GM21526 (cell line): ENCODE measurements around the gene KIRREL1.

Source experiments
- ATAC-seq: cut with Tn5 transposase; IDR thresholded peaks from one replicate; pipeline ENCODE4 v1.9.1; 2021; ENCODE audit warnings: moderate library complexity; ENCODE audit not compliant: unreplicated experiment, low FRiP score

Gene KIRREL1

GRCh38 chr1:157993147-157993917, at the start of gene KIRREL1:
TSS of gene KIRREL1 (plus strand) at chr1:157993645. CDS start at chr1:157993677, 32 bp downstream.
- ATAC-seq: no peak

- no peak for ATAC-seq
These were observed 48.7 kb upstream of the KIRREL1 start for GRCh38 chr1:157944663-157945280.

- no peak for ATAC-seq
These were observed 45.0 kb upstream of the KIRREL1 start for GRCh38 chr1:157948312-157949073.

DNA sequence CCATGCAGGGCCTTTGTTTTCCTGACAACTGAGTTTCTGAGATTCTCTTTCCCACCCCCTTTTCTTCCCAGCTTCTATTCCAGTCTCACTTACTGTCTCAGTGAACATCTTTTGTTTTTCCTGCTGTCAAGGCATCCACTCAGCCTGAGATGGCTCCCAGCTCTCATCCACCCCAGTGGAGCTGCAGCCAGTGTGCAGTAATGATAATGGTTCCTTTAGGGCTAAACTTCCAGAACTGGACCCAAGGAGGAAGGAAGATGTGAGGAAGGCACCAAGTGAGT, 44.4 kb upstream of the KIRREL1 start:
- no peak for ATAC-seq

GRCh38 chr1:157951230-157951629, 42.2 kb upstream of the KIRREL1 start:
- ATAC-seq: no peak

DNA sequence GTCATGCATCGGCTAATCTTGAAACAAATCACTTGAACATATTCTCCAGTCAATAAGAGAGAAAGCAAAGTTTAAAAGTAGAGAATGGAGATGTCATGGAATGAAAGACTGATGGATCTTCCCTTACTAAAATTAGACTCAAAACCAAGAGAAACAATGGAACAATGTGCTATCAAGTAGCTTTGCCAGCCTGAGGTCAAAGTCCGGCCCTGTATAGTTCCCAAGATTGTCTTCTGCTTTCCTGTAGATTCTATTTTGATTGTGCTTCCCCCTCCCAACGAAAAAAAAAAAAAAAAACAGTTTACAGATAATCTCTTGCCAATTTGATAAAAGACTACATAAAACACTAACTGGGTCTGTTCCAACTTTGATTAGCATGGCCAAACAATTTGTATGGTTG, 40.8 kb upstream of the KIRREL1 start:
- no peak for ATAC-seq

GRCh38 chr1:157955221-157955620, 38.2 kb upstream of the KIRREL1 start:
- ATAC-seq: no peak

DNA sequence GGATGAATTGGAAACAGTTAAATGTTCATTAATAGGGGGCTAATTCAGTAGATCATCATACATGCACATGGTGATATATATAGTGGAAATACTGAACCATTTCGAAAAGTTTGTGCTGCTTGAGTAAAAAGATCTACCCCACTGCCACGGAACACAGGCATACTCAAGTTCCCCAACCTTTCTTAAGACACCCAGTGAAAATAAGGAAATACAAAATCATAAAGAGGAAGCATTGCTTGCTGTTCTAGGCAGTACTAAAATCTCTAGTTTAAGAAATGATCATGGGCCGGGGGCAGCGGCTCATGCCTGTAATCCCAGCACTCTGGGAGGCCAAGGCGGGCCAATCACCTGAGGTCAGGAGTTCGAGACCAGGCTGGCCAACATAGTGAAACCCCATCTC, 37.6 kb upstream of the KIRREL1 start:
- no peak for ATAC-seq

DNA sequence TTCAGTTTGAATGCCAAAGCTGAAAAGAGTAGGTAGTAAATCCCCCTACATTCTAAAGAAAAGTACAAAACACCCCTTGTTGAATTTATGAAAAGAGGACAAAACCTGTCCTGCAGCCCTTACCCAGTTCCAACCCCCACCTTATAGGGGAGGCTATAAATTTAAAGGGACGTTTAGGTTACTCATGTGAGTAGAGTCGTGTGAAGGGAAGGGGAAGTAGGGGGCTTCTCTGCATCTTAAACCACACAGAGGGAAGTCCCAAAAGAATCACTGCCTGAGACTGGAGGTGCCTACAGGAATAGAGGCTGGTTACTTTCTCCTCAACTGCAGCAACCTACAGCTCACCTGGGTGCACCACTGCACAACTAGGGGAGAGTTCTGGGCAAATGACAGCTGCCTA, 36.7 kb upstream of the KIRREL1 start:
- ATAC-seq: no peak

DNA sequence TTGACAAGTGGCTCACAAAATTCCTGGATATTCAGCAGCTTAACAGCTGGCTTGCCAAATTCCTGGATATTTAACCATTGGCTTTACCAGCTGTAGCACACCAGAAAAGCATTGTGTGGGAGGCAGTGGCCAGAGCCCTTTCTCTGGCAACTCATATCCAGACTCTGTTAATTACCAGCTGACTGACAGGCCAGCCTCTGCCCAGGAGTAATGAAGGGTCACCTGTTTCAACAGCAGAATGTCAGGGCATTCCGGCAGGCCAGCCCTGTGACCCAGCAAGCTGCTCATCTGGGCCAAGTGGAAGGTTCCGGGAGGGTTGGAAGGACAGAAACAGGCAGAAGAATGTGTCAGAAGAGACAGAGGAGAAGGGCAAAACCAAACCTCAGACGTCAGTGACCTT, 35.2 kb upstream of the KIRREL1 start:
- no peak for ATAC-seq

DNA sequence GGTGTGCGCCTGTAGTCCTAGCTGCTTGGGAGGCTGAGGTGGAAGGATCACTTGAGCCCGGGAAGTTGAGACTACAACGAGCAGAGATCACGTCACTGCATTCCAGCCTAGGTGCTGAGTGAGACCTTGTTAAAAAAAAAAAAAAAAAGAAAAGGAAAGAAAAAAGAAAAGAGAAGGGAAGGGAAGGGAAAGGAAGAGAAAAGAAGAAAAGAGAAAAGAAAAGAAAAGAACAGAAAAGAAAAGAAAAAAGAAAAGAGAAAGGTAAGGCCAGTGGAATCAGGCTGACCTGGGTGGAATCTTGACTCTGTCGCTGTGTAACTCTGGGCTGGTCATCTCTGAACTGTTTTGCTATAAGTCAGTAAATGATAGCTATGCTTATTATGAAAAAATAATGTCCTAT, 33.7 kb upstream of the KIRREL1 start:
- ATAC-seq: no peak

GRCh38 chr1:157960773-157961172, 32.7 kb upstream of the KIRREL1 start:
- no peak for ATAC-seq

DNA sequence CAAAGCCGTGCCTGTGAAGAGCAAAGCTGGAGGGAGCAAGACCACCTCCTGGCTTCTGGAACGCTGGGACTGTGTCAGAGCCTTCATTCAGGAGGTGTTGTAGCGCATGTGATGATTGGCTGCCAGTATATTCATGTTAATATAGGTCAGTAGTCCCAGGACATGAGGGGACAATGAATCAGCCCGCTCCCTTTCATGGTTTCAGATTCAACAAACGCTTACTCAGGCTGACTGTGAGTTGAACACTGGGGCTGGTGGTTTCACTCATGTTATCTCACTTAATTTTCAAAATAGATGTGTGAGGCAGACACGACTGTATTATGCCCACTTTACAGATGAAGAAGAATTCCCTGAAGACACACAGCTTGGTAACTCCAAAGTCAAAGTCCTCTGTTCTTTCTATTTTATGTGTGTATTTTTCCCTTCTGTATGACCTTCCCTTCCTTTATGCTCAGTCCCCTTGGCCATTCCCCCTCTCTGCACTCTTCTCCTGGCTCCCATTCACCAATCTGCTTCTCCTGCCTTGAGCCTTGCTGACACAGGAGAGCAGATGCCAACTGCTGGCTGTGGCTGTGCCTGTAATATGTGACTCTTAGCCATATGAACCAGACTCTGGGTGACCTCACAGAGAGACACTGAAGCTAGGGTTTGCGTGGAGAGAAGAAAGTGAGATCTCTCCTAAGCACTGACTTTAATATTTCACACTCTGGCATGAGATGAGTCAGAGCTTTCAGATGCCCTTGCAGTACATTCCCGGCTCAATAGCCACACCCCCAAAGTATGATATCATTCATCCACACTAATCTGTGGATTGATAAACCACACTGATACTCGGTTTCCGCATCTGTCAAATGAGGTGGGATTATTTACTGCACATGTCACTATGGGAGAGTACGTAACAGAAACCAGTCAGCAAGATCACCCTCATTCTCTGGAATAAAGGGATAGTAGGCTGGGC, 31.4 kb upstream of the KIRREL1 start:
- ATAC-seq: no peak

DNA sequence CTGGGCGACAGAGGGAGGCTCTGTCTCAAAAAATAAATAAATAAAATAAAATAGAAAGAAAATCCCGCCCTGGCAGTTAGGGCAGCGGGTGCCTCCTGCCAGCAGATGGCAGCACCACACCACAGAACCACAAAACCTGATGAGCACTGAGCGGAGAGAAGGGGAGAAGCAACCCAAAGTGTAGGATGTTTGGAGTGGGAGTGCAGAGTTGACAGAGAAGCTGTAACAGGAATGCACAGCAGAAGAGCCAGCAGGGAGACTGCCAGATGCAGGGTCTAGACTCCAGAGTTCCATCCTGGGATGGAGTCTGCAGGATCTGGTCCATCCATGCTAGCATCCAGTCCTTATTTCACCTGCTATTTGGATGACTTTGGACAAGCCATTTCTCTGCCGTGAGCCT, 29.7 kb upstream of the KIRREL1 start:
- no peak for ATAC-seq

- ATAC-seq: no peak
These were observed 27.9 kb upstream of the KIRREL1 start for GRCh38 chr1:157965584-157965983.

GRCh38 chr1:157966031-157966537, 27.4 kb upstream of the KIRREL1 start:
- ATAC-seq: no peak

GRCh38 chr1:157967205-157967604, 26.2 kb upstream of the KIRREL1 start:
- no peak for ATAC-seq

DNA sequence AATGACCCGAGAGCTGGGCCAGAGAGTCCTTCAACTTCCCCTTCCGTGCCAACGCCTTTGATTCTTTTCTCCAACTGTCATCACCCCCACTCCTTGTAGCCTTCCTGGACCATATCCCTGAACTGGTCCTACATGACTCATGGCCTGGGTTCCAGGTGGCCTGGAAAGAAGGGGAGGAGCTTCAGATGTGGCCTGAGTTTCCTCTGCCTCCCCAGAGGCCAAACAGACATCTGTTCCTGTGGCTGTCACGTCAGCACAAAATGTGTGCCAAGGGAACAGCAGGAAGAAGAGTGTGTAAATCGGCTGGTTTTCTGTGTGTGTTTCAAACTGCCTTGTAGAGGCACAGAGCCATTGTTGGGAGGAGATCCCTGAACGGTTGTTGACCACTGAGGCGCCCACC, 24.9 kb upstream of the KIRREL1 start:
- ATAC-seq: no peak

- ATAC-seq: no peak
These were observed 24.5 kb upstream of the KIRREL1 start for GRCh38 chr1:157968946-157969345.

DNA sequence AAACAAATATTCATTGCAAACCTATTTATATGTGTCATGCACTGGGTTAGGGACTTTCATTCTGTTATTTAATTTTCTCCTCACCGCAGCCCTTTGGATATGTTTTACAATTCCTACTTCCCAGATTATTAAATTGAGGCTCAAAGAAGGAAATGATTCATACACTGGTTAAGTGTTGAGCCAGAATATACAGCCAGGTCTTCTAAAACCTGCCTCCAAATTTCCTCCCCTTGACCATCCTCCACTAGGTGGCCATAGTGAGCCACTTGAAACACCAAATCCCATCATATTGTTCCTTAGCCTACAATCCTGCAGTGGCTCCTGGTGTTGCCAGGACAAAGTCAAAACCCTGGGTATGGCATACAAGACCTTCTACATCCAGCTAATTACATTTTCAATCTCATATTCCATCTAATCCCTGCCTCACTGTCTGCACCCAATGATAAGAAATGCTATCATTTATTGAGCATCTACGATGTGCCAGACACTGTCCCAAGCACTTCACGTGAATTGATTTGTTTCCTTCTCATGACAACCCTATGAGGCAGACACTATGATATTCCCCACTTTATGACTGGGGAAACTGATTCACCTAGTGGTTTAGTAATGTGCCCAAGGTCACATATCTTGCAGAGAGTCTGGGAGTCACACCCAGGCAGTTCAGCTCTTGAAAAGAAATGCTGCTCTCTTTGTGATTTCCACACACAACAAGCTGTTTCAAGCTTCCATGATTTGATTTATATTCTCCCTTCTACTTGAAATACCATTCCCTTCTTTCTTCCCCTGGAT, 23.6 kb upstream of the KIRREL1 start:
- no peak for ATAC-seq
